ENCODE results near the gene DDIT4L.

The DDIT4L gene

GRCh38 chr4:100168521-100168920 is 21.7 kb downstream of the DDIT4L start:
- TF ChIP-seq CTCF (IDR thresholded peaks at IDR 0.05; ENCODE audit: borderline replicate concordance, control extremely low read depth, extremely low read depth, insufficient read depth, missing control alignments) = no peak
- no peak for DNase-seq (ENCODE audit: low spot score)
- in situ Hi-C loops (cut with MboI; ENCODE audit: low sequenced_read_pairs, unreplicated experiment) = no loop called here

GRCh38 chr4:100166297-100167039 is 23.8 kb downstream of the DDIT4L start:
- no peak for TF ChIP-seq CTCF (IDR thresholded peaks at IDR 0.05; ENCODE audit: borderline replicate concordance, control extremely low read depth, extremely low read depth, insufficient read depth, missing control alignments)
- no peak for DNase-seq (ENCODE audit: low spot score)
- in situ Hi-C loops (cut with MboI; ENCODE audit: low sequenced_read_pairs, unreplicated experiment) = no loop called here

- TF ChIP-seq CTCF (IDR thresholded peaks at IDR 0.05; ENCODE audit: borderline replicate concordance, control extremely low read depth, extremely low read depth, insufficient read depth, missing control alignments) = no peak
- no peak for DNase-seq (ENCODE audit: low spot score)
- in situ Hi-C loops (cut with MboI; ENCODE audit: low sequenced_read_pairs, unreplicated experiment) = no loop called here
These were observed 24.5 kb downstream of the DDIT4L start for GRCh38 chr4:100165809-100166208.

- no peak for TF ChIP-seq CTCF (IDR thresholded peaks at IDR 0.05; ENCODE audit: borderline replicate concordance, control extremely low read depth, extremely low read depth, insufficient read depth, missing control alignments)
- DNase-seq (ENCODE audit: low spot score) = no peak
- in situ Hi-C loops (cut with MboI; ENCODE audit: low sequenced_read_pairs, unreplicated experiment) = no loop called here
These were observed 25.2 kb downstream of the DDIT4L start for GRCh38 chr4:100164808-100165760.

- no peak for DNase-seq (ENCODE audit: low spot score)
- no peak for TF ChIP-seq CTCF (IDR thresholded peaks at IDR 0.05; ENCODE audit: borderline replicate concordance, control extremely low read depth, extremely low read depth, insufficient read depth, missing control alignments)
- in situ Hi-C loops (cut with MboI; ENCODE audit: low sequenced_read_pairs, unreplicated experiment) = no loop called here
These were observed 28.1 kb downstream of the DDIT4L start for GRCh38 chr4:100162027-100162685.

GRCh38 chr4:100149190-100149589 is 41.1 kb downstream of the DDIT4L start:
- in situ Hi-C loops (cut with MboI; ENCODE audit: low sequenced_read_pairs, unreplicated experiment) = no loop called here
- TF ChIP-seq CTCF (IDR thresholded peaks at IDR 0.05; ENCODE audit: borderline replicate concordance, control extremely low read depth, extremely low read depth, insufficient read depth, missing control alignments) = no peak
- no peak for DNase-seq (ENCODE audit: low spot score)
